Fibroblast of lung (primary cell): ENCODE data around the gene IGSF9. TPM values are rescaled to one million over a fixed set of nuclear protein-coding genes. Genes with fewer than 3 reads are reported as not detected.

Experiments
- DNase-seq, 2 donors: peaks; one replicate each; pipeline versions ENCODE4 v3.0.0 to v3.0.0-alpha.2; 2010; ENCODE audit warnings: low read depth in 2 of 2
- H2AFZ ChIP-seq: 2 replicates; pipeline ENCODE4 v1.5.1; 2012; ENCODE audit warnings: low read length, control low read depth, inconsistent platforms
- H3K27ac ChIP-seq: 2 replicates; pipeline ENCODE4 v1.5.1; 2011; ENCODE audit warnings: low read length, control low read depth; ENCODE audit not compliant: insufficient read depth
- H3K27me3 ChIP-seq: 2 replicates; pipeline ENCODE4 v1.5.1; 2011; ENCODE audit warnings: mild to moderate bottlenecking, low read length; ENCODE audit not compliant: control insufficient read depth, insufficient read depth
- H3K36me3 ChIP-seq: 2 replicates; pipeline ENCODE4 v1.5.1; 2011; ENCODE audit warnings: low read length; ENCODE audit not compliant: control insufficient read depth, insufficient read depth
- H3K4me1 ChIP-seq: 2 replicates; pipeline ENCODE4 v1.5.1; 2011; ENCODE audit warnings: low read length; ENCODE audit not compliant: control insufficient read depth, insufficient read depth; ENCODE audit errors: extremely low read depth
- H3K4me2 ChIP-seq: 2 replicates; pipeline ENCODE4 v1.5.1; 2011; ENCODE audit warnings: low read length, control low read depth; ENCODE audit not compliant: insufficient read depth; ENCODE audit errors: extremely low read depth
- H3K4me3 ChIP-seq, 4 experiments: fragments of 200-600 bp in 1 of 4; sonication (generic) in 1 of 4; replicated peaks in 1 of 4; 2 replicates each; pipeline ENCODE4 v1.5.1; 2011 to 2016; ENCODE audit warnings: low read length in 4 of 4, low read depth in 3 of 4, mild to moderate bottlenecking in 3 of 4, control low read depth in 2 of 4, inconsistent platforms in 1 of 4, mixed read lengths in 1 of 4; ENCODE audit not compliant: insufficient read depth in 1 of 4; ENCODE audit errors: control extremely low read depth in 1 of 4
- H3K79me2 ChIP-seq: 2 replicates; pipeline ENCODE4 v1.5.1; 2012; ENCODE audit warnings: mild to moderate bottlenecking, low read length, inconsistent platforms; ENCODE audit not compliant: control insufficient read depth, insufficient read depth
- H3K9ac ChIP-seq: 2 replicates; pipeline ENCODE4 v1.5.1; 2011; ENCODE audit warnings: mild to moderate bottlenecking, low read length, control low read depth; ENCODE audit not compliant: insufficient read depth
- H3K9me3 ChIP-seq: 2 replicates; pipeline ENCODE4 v1.5.1; 2012; ENCODE audit warnings: low read depth, low read length; ENCODE audit not compliant: control insufficient read depth, insufficient read depth
- H4K20me1 ChIP-seq: 2 replicates; pipeline ENCODE4 v1.5.1; 2011; ENCODE audit warnings: low read length; ENCODE audit not compliant: control insufficient read depth, insufficient read depth; ENCODE audit errors: extremely low read depth
- EZH2 ChIP-seq: IDR thresholded peaks from 2 replicates; pipeline ENCODE4 v1.5.1; 2012; ENCODE audit warnings: low read length, control low read depth, mild to moderate bottlenecking; ENCODE audit errors: missing control alignments
- polyA plus RNA-seq, 2 donors: library from polyadenylated mRNA; depleted of rRNA in 1 of 2; stranded (reverse) in 1 of 2; unstranded in 1 of 2; fragments of >200 nt; gene quantifications; 2 replicates each; pipeline ENCODE4 v1.2.1, GENCODE V29; 2011 to 2012; ENCODE audit warnings: missing spikeins in 1 of 2
- total RNA-seq: library from RNA; depleted of rRNA; stranded (reverse); fragments of >200 nt; gene quantifications from 2 replicates; pipeline ENCODE4 v1.2.1, GENCODE V29; 2014
- TF ChIP-seq, protein P1 (sequence below), 2 donors: IDR thresholded peaks in 1 of 2; conservative IDR thresholded peaks in 1 of 2; 1 replicate in 1 of 2; 2 replicates in 1 of 2; pipeline ENCODE4 v1.5.1; 2011 to 2012; ENCODE audit warnings: low read length in 2 of 2, control low read depth in 1 of 2, inconsistent platforms in 1 of 2, low read depth in 1 of 2, mild to moderate bottlenecking in 1 of 2

Gene IGSF9
- total and polyA plus RNA-seq, 2 donors (not counting 1 experiment from before 2014, with no cell fraction given) = under 0.01 TPM; not detected in 1

- Histone ChIP-seq H3K9me3 (no peaks in the 10 kb centered on the region), H3K4me1 (peaks cover 6% of the 10 kb centered on the region), H2AFZ (no peak overlapping the region), H3K4me2 (no peak overlapping the region), H3K4me3 (no peak overlapping the region), H3K27me3 (no peaks in the 10 kb centered on the region), H3K27ac (no peak overlapping the region), H3K36me3 (no peaks in the 10 kb centered on the region), H4K20me1 (no peaks in the 10 kb centered on the region), H3K9ac (no peak overlapping the region), H3K79me2 (peaks cover 26% of the 10 kb centered on the region)
- no peak for TF ChIP-seq EZH2
- TF ChIP-seq, protein P1, sequence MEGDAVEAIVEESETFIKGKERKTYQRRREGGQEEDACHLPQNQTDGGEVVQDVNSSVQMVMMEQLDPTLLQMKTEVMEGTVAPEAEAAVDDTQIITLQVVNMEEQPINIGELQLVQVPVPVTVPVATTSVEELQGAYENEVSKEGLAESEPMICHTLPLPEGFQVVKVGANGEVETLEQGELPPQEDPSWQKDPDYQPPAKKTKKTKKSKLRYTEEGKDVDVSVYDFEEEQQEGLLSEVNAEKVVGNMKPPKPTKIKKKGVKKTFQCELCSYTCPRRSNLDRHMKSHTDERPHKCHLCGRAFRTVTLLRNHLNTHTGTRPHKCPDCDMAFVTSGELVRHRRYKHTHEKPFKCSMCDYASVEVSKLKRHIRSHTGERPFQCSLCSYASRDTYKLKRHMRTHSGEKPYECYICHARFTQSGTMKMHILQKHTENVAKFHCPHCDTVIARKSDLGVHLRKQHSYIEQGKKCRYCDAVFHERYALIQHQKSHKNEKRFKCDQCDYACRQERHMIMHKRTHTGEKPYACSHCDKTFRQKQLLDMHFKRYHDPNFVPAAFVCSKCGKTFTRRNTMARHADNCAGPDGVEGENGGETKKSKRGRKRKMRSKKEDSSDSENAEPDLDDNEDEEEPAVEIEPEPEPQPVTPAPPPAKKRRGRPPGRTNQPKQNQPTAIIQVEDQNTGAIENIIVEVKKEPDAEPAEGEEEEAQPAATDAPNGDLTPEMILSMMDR (conservative IDR thresholded peaks at IDR 0.05 in 1 of 2, IDR thresholded peaks at IDR 0.05 in 1 of 2; ENCODE audit: low read depth in 1 of 2, low read length in 2 of 2) = no peak
- no peak for DNase-seq
These were observed 18.1 kb downstream of the IGSF9 start for GRCh38 chr1:159927211-159927848.

GRCh38 chr1:159925719-159926078 lies 19.7 kb downstream of the IGSF9 start:
- Histone ChIP-seq H3K9ac (peak overlapping the region; percentile 99), H3K27me3 (no peaks in the 10 kb centered on the region), H3K27ac (peak overlapping the region; percentile 100), H4K20me1 (no peaks in the 10 kb centered on the region), H3K4me2 (peak overlapping the region; percentile 89), H3K36me3 (peaks cover 4% of the 10 kb centered on the region), H3K9me3 (no peaks in the 10 kb centered on the region), H3K4me3 (peak overlapping the region; percentile 44 to 98 (median 91)), H2AFZ (peak overlapping the region; percentile 84), H3K4me1 (peaks cover 16% of the 10 kb centered on the region), H3K79me2 (peaks cover 43% of the 10 kb centered on the region)
- TF ChIP-seq, protein P1 (conservative IDR thresholded peaks at IDR 0.05 in 1 of 2, IDR thresholded peaks at IDR 0.05 in 1 of 2; ENCODE audit: low read depth in 1 of 2, low read length in 2 of 2) = no peak
- no peak for DNase-seq

- Histone ChIP-seq H2AFZ (peak within 1 kb of the TSS; percentile 84), H3K4me1 (peaks cover 17% of the 10 kb centered on the region), H3K4me2 (peak within 1 kb of the TSS; percentile 96), H3K4me3 (peak within 1 kb of the TSS; percentile 44 to 98 (median 91)), H3K27me3 (no peaks in the 10 kb centered on the region), H3K36me3 (peaks cover 8% of the 10 kb centered on the region), H3K9me3 (no peaks in the 10 kb centered on the region), H3K79me2 (peaks cover 49% of the 10 kb centered on the region), H3K9ac (peak within 1 kb of the TSS; percentile 99), H4K20me1 (no peaks in the 10 kb centered on the region), H3K27ac (peak within 1 kb of the TSS; percentile 100)
- TF ChIP-seq, protein P1 (conservative IDR thresholded peaks at IDR 0.05 in 1 of 2, IDR thresholded peaks at IDR 0.05 in 1 of 2; ENCODE audit: low read depth in 1 of 2, low read length in 2 of 2) = no peak
- TF ChIP-seq EZH2 = no peak
- DNase-seq = peak; percentile 91
These were observed 20.4 kb downstream of the IGSF9 start, which contains the start of gene TAGLN2 for GRCh38 chr1:159924791-159925718. TAGLN2 (minus strand) TSS chr1:159925507; CDS start chr1:159920509, 4,998 bp downstream.
